MG63 (cell line): ENCODE measurements around the gene DUS1L. TPM values are rescaled to one million over a fixed set of nuclear protein-coding genes. Genes with fewer than 3 reads are reported as not detected.
"Not testable (repeated sequence)": the region's sequence is repeated elsewhere in the genome, so short reads cannot be mapped to it uniquely, and the experiment has no call there.

Experiments
- DNase-seq: peaks from one replicate; pipeline ENCODE4 v3.0.0-alpha.2; 2020
- H3K27me3 ChIP-seq: fragments of 250-450 bp; sonication (Bioruptor Pico); 2 replicates; pipeline ENCODE4 v1.5.1; 2020; ENCODE audit warnings: mild to moderate bottlenecking, moderate library complexity
- H3K36me3 ChIP-seq: fragments of 250-450 bp; sonication (Bioruptor Pico); 2 replicates; pipeline ENCODE4 v1.5.1; 2020; ENCODE audit warnings: mild to moderate bottlenecking, moderate library complexity
- H3K4me3 ChIP-seq: fragments of 250-450 bp; sonication (Bioruptor Pico); 2 replicates; pipeline ENCODE4 v1.5.1; 2020; ENCODE audit warnings: mild to moderate bottlenecking, moderate library complexity
- H3K9me3 ChIP-seq: fragments of 250-450 bp; sonication (Bioruptor Pico); 2 replicates; pipeline ENCODE4 v1.5.1; 2020; ENCODE audit warnings: mild to moderate bottlenecking, moderate library complexity
- total RNA-seq: library from RNA; depleted of rRNA; stranded (reverse); fragments of >200 nt; shearing (Covaris generic); gene quantifications from 2 replicates; pipeline ENCODE4 v1.2.3, GENCODE V29; 2014; ENCODE audit warnings: low replicate concordance

DUS1L gene
- total RNA-seq, 1 experiment from 2014 or later = 104 TPM

- no peak overlapping the region for H3K4me3 ChIP-seq
- peaks cover 17% of the 10 kb centered on the region for H3K36me3 ChIP-seq
- no peak for DNase-seq
- H3K9me3 ChIP-seq = no peaks in the 10 kb centered on the region
- no peaks in the 10 kb centered on the region for H3K27me3 ChIP-seq
These were observed 19.6 kb downstream of the DUS1L start for GRCh38 chr17:82045936-82046484.

- H3K27me3 ChIP-seq = no peaks in the 10 kb centered on the region
- H3K4me3 ChIP-seq = no peak overlapping the region
- no peaks in the 10 kb centered on the region for H3K9me3 ChIP-seq
- peaks cover 6% of the 10 kb centered on the region for H3K36me3 ChIP-seq
- DNase-seq = no peak
These were observed 22.1 kb downstream of the DUS1L start for GRCh38 chr17:82043507-82043906.

GRCh38 chr17:82042649-82043048 is 23.0 kb downstream of the DUS1L start:
- no peak for DNase-seq
- Histone ChIP-seq H3K4me3 (no peak overlapping the region), H3K27me3 (no peaks in the 10 kb centered on the region), H3K9me3 (no peaks in the 10 kb centered on the region), H3K36me3 (peaks cover 3% of the 10 kb centered on the region; the same call in 1 of the 2 replicates)

- H3K36me3 ChIP-seq = 0 out of 2 replicates have a peak, but pooled peaks cover 4% of the 10 kb centered on the region
- no peak overlapping the region for H3K4me3 ChIP-seq
- DNase-seq = no peak
- no peaks in the 10 kb centered on the region for H3K9me3 ChIP-seq
- H3K27me3 ChIP-seq = no peaks in the 10 kb centered on the region
These were observed 24.3 kb downstream of the DUS1L start for GRCh38 chr17:82041144-82041814.

- no peaks in the 10 kb centered on the region for H3K9me3 ChIP-seq
- no peaks in the 10 kb centered on the region for H3K27me3 ChIP-seq
These were observed 25.8 kb downstream of the DUS1L start for GRCh38 chr17:82039695-82040299.

GRCh38 chr17:82038796-82039409 is 26.7 kb downstream of the DUS1L start:
- not testable (repeated sequence) for DNase-seq, H3K27me3 ChIP-seq, H3K4me3 ChIP-seq, H3K9me3 ChIP-seq, H3K36me3 ChIP-seq

More at GRCh38 chr17:82039695-82040299, 25.8 kb downstream of the DUS1L start:
- DNase-seq = no peak
- Histone ChIP-seq H3K36me3 (peaks cover 8% of the 10 kb centered on the region; the same call in 1 of the 2 replicates), H3K4me3 (no peak overlapping the region)

- H3K4me3 ChIP-seq = peak overlapping the region; percentile 57
- no peaks in the 10 kb centered on the region for H3K9me3 ChIP-seq
- DNase-seq = no peak
- no peaks in the 10 kb centered on the region for H3K27me3 ChIP-seq
- H3K36me3 ChIP-seq = peaks cover 8% of the 10 kb centered on the region; the same call in 1 of the 2 replicates
These were observed 27.8 kb downstream of the DUS1L start for GRCh38 chr17:82037889-82038195.

GRCh38 chr17:82037092-82037888 is 28.3 kb downstream of the DUS1L start, which contains the start of gene DCXR:
TSS of gene DCXR (minus strand) at chr17:82037697. CDS start at chr17:82037682, 15 bp downstream.
- peak; percentile 99 for DNase-seq
- Histone ChIP-seq H3K4me3 (peak within 1 kb of the TSS; percentile 57), H3K36me3 (peaks cover 8% of the 10 kb centered on the region; the same call in 1 of the 2 replicates)

GRCh38 chr17:82036634-82037091 is 28.9 kb downstream of the DUS1L start:
- H3K4me3 ChIP-seq = peak overlapping the region; percentile 57
- peaks cover 8% of the 10 kb centered on the region; the same call in 1 of the 2 replicates for H3K36me3 ChIP-seq
- H3K9me3 ChIP-seq = no peaks in the 10 kb centered on the region
- DNase-seq = no peak
- no peaks in the 10 kb centered on the region for H3K27me3 ChIP-seq

More at GRCh38 chr17:82037092-82037888, 28.3 kb downstream of the DUS1L start, which contains the start of gene DCXR:
- H3K9me3 ChIP-seq = no peaks in the 10 kb centered on the region
- no peaks in the 10 kb centered on the region for H3K27me3 ChIP-seq

- Histone ChIP-seq H3K36me3 (peaks cover 8% of the 10 kb centered on the region; the same call in 1 of the 2 replicates), H3K9me3 (no peaks in the 10 kb centered on the region), H3K4me3 (peak overlapping the region; percentile 57), H3K27me3 (no peaks in the 10 kb centered on the region)
- DNase-seq = peak; percentile 59
These were observed 29.5 kb downstream of the DUS1L start for GRCh38 chr17:82035956-82036633.

- DNase-seq = no peak
- Histone ChIP-seq H3K4me3 (no peak overlapping the region), H3K27me3 (no peaks in the 10 kb centered on the region), H3K9me3 (no peaks in the 10 kb centered on the region), H3K36me3 (peaks cover 10% of the 10 kb centered on the region)
These were observed 30.1 kb downstream of the DUS1L start for GRCh38 chr17:82035488-82035887.

- H3K9me3 ChIP-seq = no peaks in the 10 kb centered on the region
- DNase-seq = no peak
- H3K27me3 ChIP-seq = no peaks in the 10 kb centered on the region
- no peak overlapping the region for H3K4me3 ChIP-seq
- peaks cover 10% of the 10 kb centered on the region for H3K36me3 ChIP-seq
These were observed 31.1 kb downstream of the DUS1L start for GRCh38 chr17:82034371-82035011.

- no peak for DNase-seq
- H3K9me3 ChIP-seq = no peaks in the 10 kb centered on the region
- H3K36me3 ChIP-seq = peaks cover 10% of the 10 kb centered on the region
- H3K4me3 ChIP-seq = no peak overlapping the region
- no peaks in the 10 kb centered on the region for H3K27me3 ChIP-seq
These were observed 32.1 kb downstream of the DUS1L start for GRCh38 chr17:82033359-82034085.

- H3K36me3 ChIP-seq = peaks cover 13% of the 10 kb centered on the region
- no peak for DNase-seq
- H3K9me3 ChIP-seq = no peaks in the 10 kb centered on the region
- no peaks in the 10 kb centered on the region for H3K27me3 ChIP-seq
- H3K4me3 ChIP-seq = peak overlapping the region; percentile 25
These were observed 33.5 kb downstream of the DUS1L start for GRCh38 chr17:82031885-82032627.
